H1 (cell line): ENCODE measurements around the gene C2orf80. TPM values are rescaled to one million over a fixed set of nuclear protein-coding genes. Genes with fewer than 3 reads are reported as not detected.

ENCODE experiments used
- CTCF ChIA-PET: fragments of 300-600 bp; sonication (Branson Sonifier 250); formaldehyde crosslinking; loops from one replicate; lab custom pipeline; 2021; ENCODE audit not compliant: partially characterized antibody; lab: Charles Lee
- POLR2A ChIA-PET: fragments of 300-600 bp; sonication (Branson Sonifier 250); formaldehyde crosslinking; loops from one replicate; lab custom pipeline; 2021; ENCODE audit warnings: inconsistent platforms; ENCODE audit not compliant: partially characterized antibody; lab: Charles Lee
- DNase-seq, 2 experiments: peaks; one replicate each; pipeline versions ENCODE4 v3.0.0 to v3.0.0-alpha.2; 2010 to 2022; ENCODE audit warnings: low spot score in 2 of 2, low read depth in 1 of 2, mixed read lengths in 1 of 2
- FAIRE-seq: peaks from 2 replicates; lab custom pipeline; 2011; peaks lifted over from hg19 to GRCh38; lab: Jason Lieb, UNC
- H2AFZ ChIP-seq: 2 replicates; pipeline ENCODE4 v1.8.1; 2012; ENCODE audit warnings: low read length, inconsistent platforms
- H2AK5ac ChIP-seq: 2 replicates; pipeline ENCODE4 v1.6.1; 2013; ENCODE audit warnings: low read depth, low read length
- H2BK120ac ChIP-seq: replicated peaks from 2 replicates; pipeline ENCODE3; 2013; ENCODE audit warnings: low read depth, low read length, inconsistent platforms
- H2BK12ac ChIP-seq: 2 replicates; pipeline ENCODE4 v1.6.1; 2013; ENCODE audit warnings: low read depth, low read length
- H2BK15ac ChIP-seq: 2 replicates; pipeline ENCODE4 v1.6.1; 2013; ENCODE audit warnings: low read length
- H2BK20ac ChIP-seq: 2 replicates; pipeline ENCODE4 v1.6.1; 2013; ENCODE audit warnings: low read length
- H2BK5ac ChIP-seq: 2 replicates; pipeline ENCODE4 v1.6.1; 2013; ENCODE audit warnings: low read depth, low read length
- H3K14ac ChIP-seq: 2 replicates; pipeline ENCODE4 v1.6.1; 2013; ENCODE audit warnings: inconsistent platforms; ENCODE audit not compliant: insufficient read length
- H3K18ac ChIP-seq: 2 replicates; pipeline ENCODE4 v1.6.1; 2013; ENCODE audit warnings: low read length; ENCODE audit errors: extremely low read depth
- H3K23ac ChIP-seq: 2 replicates; pipeline ENCODE4 v1.6.1; 2013; ENCODE audit warnings: inconsistent platforms; ENCODE audit not compliant: insufficient read length
- H3K23me2 ChIP-seq: 2 replicates; pipeline ENCODE4 v1.6.1; 2013; ENCODE audit warnings: low read depth, low read length
- H3K27ac ChIP-seq: 2 replicates; pipeline ENCODE4 v1.6.1; 2011; ENCODE audit warnings: low read depth, low read length, inconsistent platforms
- H3K27me3 ChIP-seq, 4 experiments: replicated peaks in 1 of 4; 1 replicate in 1 of 4; 2 replicates in 3 of 4; pipeline versions ENCODE4 v1.6.1 to v1.8.1; 2011 to 2013; ENCODE audit warnings: low read length in 3 of 4, mild to moderate bottlenecking in 3 of 4, inconsistent platforms in 2 of 4, mixed read lengths in 2 of 4, moderate library complexity in 1 of 4; ENCODE audit not compliant: control insufficient read depth in 3 of 4, insufficient read depth in 3 of 4; ENCODE audit errors: extremely low read depth in 1 of 4
- H3K36me3 ChIP-seq, 4 experiments: 2 replicates each; pipeline versions ENCODE4 v1.6.1 to v1.8.1; 2011 to 2013; ENCODE audit warnings: mild to moderate bottlenecking in 4 of 4, low read length in 3 of 4, moderate library complexity in 2 of 4, control low read depth in 1 of 4, inconsistent platforms in 1 of 4; ENCODE audit not compliant: insufficient read depth in 4 of 4, control insufficient read depth in 2 of 4
- H3K4ac ChIP-seq: replicated peaks from 2 replicates; pipeline ENCODE3; 2013; ENCODE audit warnings: low read length, low read depth, mixed read lengths, inconsistent platforms; ENCODE audit not compliant: insufficient read length
- H3K4me1 ChIP-seq, 4 experiments: replicated peaks in 1 of 4; 1 replicate in 1 of 4; 2 replicates in 3 of 4; pipeline versions ENCODE4 v1.6.1 to v1.8.1; 2011 to 2013; ENCODE audit warnings: low read length in 3 of 4, inconsistent platforms in 2 of 4, mixed read lengths in 1 of 4; ENCODE audit not compliant: insufficient read depth in 4 of 4, control insufficient read depth in 3 of 4
- H3K4me2 ChIP-seq, 2 experiments: 2 replicates each; pipeline versions ENCODE4 v1.6.1 to v1.8.1; 2011 to 2013; ENCODE audit warnings: low read depth in 2 of 2, low read length in 2 of 2, control low read depth in 1 of 2, inconsistent platforms in 1 of 2, mild to moderate bottlenecking in 1 of 2; ENCODE audit not compliant: insufficient read depth in 1 of 2
- H3K4me3 ChIP-seq, 4 experiments: fragments of 200-600, 300-600 bp in 1 of 4; sonication (generic), shearing (Covaris generic), sonication (Bioruptor Twin) in 1 of 4; 2 replicates each; pipeline versions ENCODE4 v1.5.1 to v1.8.1; 2011 to 2016; ENCODE audit warnings: low read length in 4 of 4, low read depth in 3 of 4, control low read depth in 2 of 4, inconsistent platforms in 2 of 4, mild to moderate bottlenecking in 2 of 4, mixed read lengths in 1 of 4, moderate library complexity in 1 of 4; ENCODE audit not compliant: insufficient read depth in 2 of 4; ENCODE audit errors: extremely low read depth in 1 of 4
- H3K56ac ChIP-seq: replicated peaks from 2 replicates; pipeline ENCODE3; 2013; ENCODE audit warnings: low read depth, mild to moderate bottlenecking, mixed read lengths, low read length, inconsistent platforms; ENCODE audit not compliant: insufficient read length
- H3K79me1 ChIP-seq: 2 replicates; pipeline ENCODE4 v1.6.1; 2013; ENCODE audit warnings: low read depth, low read length, control low read depth
- H3K79me2 ChIP-seq, 2 experiments: 2 replicates each; pipeline versions ENCODE4 v1.6.1 to v1.8.1; 2012 to 2013; ENCODE audit warnings: low read length in 2 of 2, mild to moderate bottlenecking in 2 of 2, inconsistent platforms in 1 of 2; ENCODE audit not compliant: insufficient read depth in 2 of 2, control insufficient read depth in 1 of 2
- H3K9ac ChIP-seq, 4 experiments: replicated peaks in 1 of 4; 1 replicate in 1 of 4; 2 replicates in 3 of 4; pipeline versions ENCODE4 v1.6.1 to v1.8.1; 2011 to 2013; ENCODE audit warnings: low read depth in 3 of 4, low read length in 3 of 4, control low read depth in 2 of 4, mild to moderate bottlenecking in 2 of 4, moderate library complexity in 2 of 4, inconsistent platforms in 1 of 4; ENCODE audit errors: extremely low read depth in 1 of 4
- H3K9me3 ChIP-seq, 2 experiments: 2 replicates each; pipeline versions ENCODE4 v1.6.1 to v1.8.1; 2012 to 2013; ENCODE audit warnings: mild to moderate bottlenecking in 2 of 2, moderate library complexity in 2 of 2, control low read depth in 1 of 2, inconsistent platforms in 1 of 2, low read depth in 1 of 2, low read length in 1 of 2, mixed read lengths in 1 of 2; ENCODE audit not compliant: insufficient read depth in 2 of 2
- H4K20me1 ChIP-seq, 2 experiments: replicated peaks in 1 of 2; 2 replicates each; pipeline versions ENCODE3 to v1.8.1; 2011 to 2013; ENCODE audit warnings: inconsistent platforms in 2 of 2, low read length in 2 of 2, mild to moderate bottlenecking in 1 of 2; ENCODE audit not compliant: insufficient read depth in 2 of 2, control insufficient read depth in 1 of 2
- H4K5ac ChIP-seq: 2 replicates; pipeline ENCODE4 v1.6.1; 2013; ENCODE audit warnings: low read length, low read depth, mixed read lengths, inconsistent platforms; ENCODE audit not compliant: insufficient read length
- H4K8ac ChIP-seq: 2 replicates; pipeline ENCODE4 v1.8.0; 2013; ENCODE audit warnings: mild to moderate bottlenecking, moderate library complexity, low read length, inconsistent platforms; ENCODE audit not compliant: insufficient read depth; ENCODE audit errors: extremely low read depth
- H4K91ac ChIP-seq: replicated peaks from 2 replicates; pipeline ENCODE3; 2013; ENCODE audit warnings: low read length, mixed read lengths, inconsistent platforms; ENCODE audit not compliant: insufficient read length
- CHD2 ChIP-seq: IDR thresholded peaks from 2 replicates; pipeline ENCODE4 v1.6.1; 2012; ENCODE audit warnings: low read length, improper control_type of control experiment
- NANOG ChIP-seq: IDR thresholded peaks from 2 replicates; pipeline ENCODE4 v1.6.1; 2011; ENCODE audit warnings: low read length, low read depth, mild to moderate bottlenecking, inconsistent platforms; ENCODE audit not compliant: insufficient read depth, poor library complexity, severe bottlenecking
- POLR2A ChIP-seq, 2 experiments: IDR thresholded peaks; 1 replicate in 1 of 2; 2 replicates in 1 of 2; pipeline ENCODE4 v1.6.1; 2011; ENCODE audit warnings: low read depth in 2 of 2, low read length in 2 of 2, mild to moderate bottlenecking in 2 of 2; ENCODE audit errors: control extremely low read depth in 1 of 2
- SRF ChIP-seq: IDR thresholded peaks from 2 replicates; pipeline ENCODE4 v1.6.1; 2011; ENCODE audit warnings: mild to moderate bottlenecking, low read depth, low read length, moderate library complexity
- WGBS, 2 experiments: shearing (Covaris generic) in 1 of 2; methylation state at CpG; one replicate each; pipeline versions ENCODE4 v1.1.6 to v1.1.7; 2013 to 2015; ENCODE audit warnings: low lambda C conversion rate in 2 of 2, mixed read lengths in 2 of 2, inconsistent platforms in 1 of 2, low coverage in 1 of 2, missing lambda C conversion rate in 1 of 2; ENCODE audit not compliant: insufficient replicate concordance in 2 of 2, insufficient coverage in 1 of 2, insufficient read length in 1 of 2; ENCODE audit errors: extremely low coverage in 1 of 2, missing lambda C conversion rate in 1 of 2; 5-methylcytosine and 5-hydroxymethylcytosine counted together
- polyA plus RNA-seq, 7 experiments: library from polyadenylated mRNA; depleted of rRNA in 3 of 7; stranded (reverse) in 5 of 7; unstranded in 2 of 7; fragments of >200 nt in 5 of 7; fragments of 200-250 nt in 2 of 7; gene quantifications; 1 replicate in 5 of 7; 2 replicates in 1 of 7; 4 replicates in 1 of 7; pipeline versions ENCODE4 v1.2.1 to v1.2.3, GENCODE V29; 2011 to 2013; ENCODE audit warnings: missing spikeins in 2 of 7, mixed read lengths in 2 of 7
- total RNA-seq: library from RNA; stranded (reverse); fragmentation: NEBNext Ultra II Directional; extraction: Animal tissue kit (Norgen Biotek cat#: 25700); gene quantifications from 2 replicates; pipeline ENCODE4 v1.2.1, GENCODE V29; 2021
- TF ChIP-seq, protein P1 (sequence below): IDR thresholded peaks from 2 replicates; pipeline ENCODE4 v1.6.1; 2012; ENCODE audit warnings: inconsistent platforms

The C2orf80 gene
- total and polyA plus RNA-seq, 2 of the 8 experiments (the other 6 are each of a cell fraction or from before 2014, with no cell fraction given), result 0.97 to 1.1 TPM

DNA sequence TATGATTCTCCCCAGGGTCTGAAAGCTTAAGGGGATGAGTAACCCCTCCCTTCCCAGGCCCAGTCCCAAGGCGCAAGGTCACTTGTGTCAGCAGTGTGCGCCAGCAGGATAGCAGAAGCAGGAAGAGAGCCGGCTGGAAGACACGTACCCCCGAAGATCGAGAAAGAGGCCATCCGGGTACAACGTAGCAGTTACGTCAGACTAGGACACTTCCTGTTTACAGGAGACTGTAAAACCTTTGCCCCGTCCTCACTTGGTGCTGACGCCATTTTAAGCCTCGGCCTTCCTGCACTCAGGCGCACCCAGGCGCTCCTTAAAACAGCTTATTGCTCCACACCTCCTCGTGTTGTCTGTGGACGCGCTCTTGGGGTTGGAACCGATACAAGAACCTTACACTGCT is 50.4 kb downstream of the C2orf80 start:
- no peak overlapping the region; the same call in 1 of the 2 replicates for H2AFZ ChIP-seq
- H4K20me1 ChIP-seq, result no peaks in the 10 kb centered on the region
- FAIRE-seq (no peak), DNase-seq (no peak)
- CTCF ChIA-PET, result interaction anchor here (1.1 to 1.3 kb wide), 2 partner anchors 10 to 12 kb away, joined by 4 to 5 read pairs; no protein-coding TSS in a partner anchor
- H3K23me2 ChIP-seq, result no peaks in the 10 kb centered on the region
- no peaks in the 10 kb centered on the region for H3K27me3 ChIP-seq
- no peak overlapping the region for H3K27ac ChIP-seq
- no peak overlapping the region for H2AK5ac ChIP-seq
- no peak overlapping the region for H3K4me3 ChIP-seq
- no peak overlapping the region for H3K9ac ChIP-seq
- TF ChIP-seq NANOG (no peak), POLR2A (IDR thresholded peaks at IDR 0.05; ENCODE audit: control extremely low read depth in 1 of 2, low read depth in 2 of 2, low read length in 2 of 2) (no peak), CHD2 (no peak), SRF (no peak)
- TF ChIP-seq, protein P1, sequence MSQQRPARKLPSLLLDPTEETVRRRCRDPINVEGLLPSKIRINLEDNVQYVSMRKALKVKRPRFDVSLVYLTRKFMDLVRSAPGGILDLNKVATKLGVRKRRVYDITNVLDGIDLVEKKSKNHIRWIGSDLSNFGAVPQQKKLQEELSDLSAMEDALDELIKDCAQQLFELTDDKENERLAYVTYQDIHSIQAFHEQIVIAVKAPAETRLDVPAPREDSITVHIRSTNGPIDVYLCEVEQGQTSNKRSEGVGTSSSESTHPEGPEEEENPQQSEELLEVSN, result no peak
- POLR2A ChIA-PET, result no interaction called here
- H3K9me3 ChIP-seq, result no peaks in the 10 kb centered on the region; a peak in 1 of 4 replicates
- no peaks in the 10 kb centered on the region for H3K79me2 ChIP-seq
- H4K91ac ChIP-seq, result no peak overlapping the region
- no peak overlapping the region for H2BK5ac ChIP-seq
- no peak overlapping the region for H3K56ac ChIP-seq
- no peak overlapping the region for H2BK20ac ChIP-seq
- H2BK120ac ChIP-seq, result no peak overlapping the region
- H3K4me2 ChIP-seq, result no peak overlapping the region
- H2BK12ac ChIP-seq, result 0 out of 2 replicates have a peak overlapping the region, but pooled peaks have one; percentile 19
- H4K8ac ChIP-seq, result no peak overlapping the region
- H3K4ac ChIP-seq, result no peak overlapping the region
- no peaks in the 10 kb centered on the region for H3K4me1 ChIP-seq
- no peaks in the 10 kb centered on the region for H3K36me3 ChIP-seq
- H3K18ac ChIP-seq, result no peak overlapping the region
- H3K23ac ChIP-seq, result no peak overlapping the region
- no peak overlapping the region for H3K14ac ChIP-seq
- no peak overlapping the region for H4K5ac ChIP-seq
- no peaks in the 10 kb centered on the region for H3K79me1 ChIP-seq
- H2BK15ac ChIP-seq, result no peak overlapping the region
- 94% methylated on average over 16 of the region's 18 CpGs; no CpG with 5 or more reads in 1 of the 2 experiments for WGBS, 2 experiments
